HG03039 (cell line): Measurements from ENCODE around the gene EIF4E3.

Experiments used
- ATAC-seq: cut with Tn5 transposase; IDR thresholded peaks from one replicate; pipeline ENCODE4 v1.9.1; 2021; ENCODE audit warnings: mild to moderate bottlenecking, moderate library complexity; ENCODE audit not compliant: unreplicated experiment

The EIF4E3 gene

DNA sequence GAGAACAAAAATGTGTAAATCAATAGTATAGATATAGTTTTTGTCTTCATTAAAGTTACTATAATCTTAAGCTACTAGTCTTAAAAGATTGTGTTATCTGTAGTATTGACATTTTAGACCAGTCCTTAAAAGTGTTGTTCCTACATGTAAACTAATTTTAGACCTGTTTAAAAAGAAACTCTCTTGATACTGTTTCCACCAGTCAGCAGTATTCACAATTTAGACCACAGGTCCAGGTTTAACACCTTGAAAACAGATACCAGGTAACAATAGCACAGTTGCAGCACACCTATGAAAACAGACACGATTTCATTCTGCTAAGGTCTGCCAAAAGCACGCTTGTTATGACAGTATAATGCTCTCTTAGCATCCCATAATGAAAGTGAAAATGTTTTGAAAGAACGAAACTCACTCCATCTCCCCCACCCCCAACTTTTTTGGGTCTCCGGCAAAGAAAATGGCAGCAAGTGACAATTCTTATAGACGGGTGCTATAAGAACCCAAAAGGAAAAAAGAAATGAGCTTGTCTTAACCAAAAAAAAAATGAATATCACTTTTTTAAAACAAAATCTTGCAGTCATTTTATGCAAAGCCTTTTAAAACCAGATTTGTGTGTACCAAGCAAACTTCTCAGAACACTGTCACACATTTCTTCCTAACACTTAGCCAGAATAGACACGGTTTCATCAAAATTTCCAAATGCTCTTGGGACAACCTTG, 1.6 kb downstream of the EIF4E3 start:
- ATAC-seq: no peak

DNA sequence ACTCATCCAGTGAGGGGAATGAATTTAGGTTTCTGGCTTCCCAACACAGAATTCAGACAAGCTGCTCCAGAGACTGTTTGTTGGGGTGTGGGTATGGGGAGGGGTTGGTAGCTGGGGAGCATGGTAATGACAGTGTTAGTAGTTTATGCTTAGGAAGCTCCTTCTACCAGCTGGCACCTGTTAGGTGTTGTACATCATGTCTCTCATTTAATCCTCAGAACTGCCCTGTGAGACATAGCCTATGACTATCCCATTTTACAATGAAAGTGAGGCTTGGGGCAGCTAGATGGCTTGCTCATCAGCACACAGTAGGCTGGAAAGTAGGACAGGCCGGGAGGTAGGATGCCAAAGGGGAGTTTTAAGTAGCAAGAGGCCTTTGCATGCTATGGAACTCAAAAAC, 2.5 kb downstream of the EIF4E3 start:
- ATAC-seq: no peak

DNA sequence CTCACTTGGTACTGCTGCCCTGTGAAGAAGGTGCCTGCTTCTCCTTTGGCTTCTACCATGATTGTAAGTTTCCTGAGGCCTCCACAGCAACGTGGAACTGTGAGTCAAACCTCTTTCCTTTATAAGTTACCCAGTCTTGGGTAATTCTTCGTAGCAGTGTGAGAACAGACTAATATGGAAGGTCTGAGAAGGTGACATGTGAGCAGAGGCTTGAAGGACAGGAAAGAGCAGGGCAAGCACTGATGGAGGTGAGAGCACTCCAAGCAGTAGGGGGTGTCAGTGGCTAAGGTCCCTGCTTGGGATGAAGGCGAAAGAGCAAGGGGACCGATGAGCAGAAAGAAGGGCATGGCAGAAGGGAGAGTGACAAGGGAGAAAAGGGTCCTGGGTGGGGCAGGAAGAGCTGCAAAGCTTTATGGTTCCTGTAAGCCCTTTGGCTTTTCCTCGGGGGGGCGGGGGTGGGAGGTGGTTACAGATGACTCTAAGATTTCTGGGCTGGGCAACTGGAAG, 3.5 kb downstream of the EIF4E3 start:
- ATAC-seq: no peak

DNA sequence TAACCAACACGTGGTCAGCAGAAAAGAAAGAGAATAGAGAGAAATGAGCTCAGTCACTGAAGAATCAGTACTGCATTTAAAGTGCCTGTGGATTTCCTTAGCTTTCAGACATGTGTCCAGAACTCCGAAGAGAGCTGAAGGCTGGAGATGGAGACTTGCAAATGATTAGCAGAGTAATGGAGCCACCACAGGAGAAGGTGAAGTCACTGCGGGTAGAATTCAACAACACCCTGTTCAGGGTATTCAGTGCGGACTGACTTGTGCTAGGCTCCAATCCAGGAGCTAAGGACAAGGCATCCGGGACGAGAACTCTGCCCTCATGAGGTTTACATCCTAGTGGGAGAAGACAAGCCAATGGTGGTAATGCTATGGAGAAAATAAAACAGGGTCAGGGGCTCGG, 4.2 kb downstream of the EIF4E3 start:
- ATAC-seq: no peak

DNA sequence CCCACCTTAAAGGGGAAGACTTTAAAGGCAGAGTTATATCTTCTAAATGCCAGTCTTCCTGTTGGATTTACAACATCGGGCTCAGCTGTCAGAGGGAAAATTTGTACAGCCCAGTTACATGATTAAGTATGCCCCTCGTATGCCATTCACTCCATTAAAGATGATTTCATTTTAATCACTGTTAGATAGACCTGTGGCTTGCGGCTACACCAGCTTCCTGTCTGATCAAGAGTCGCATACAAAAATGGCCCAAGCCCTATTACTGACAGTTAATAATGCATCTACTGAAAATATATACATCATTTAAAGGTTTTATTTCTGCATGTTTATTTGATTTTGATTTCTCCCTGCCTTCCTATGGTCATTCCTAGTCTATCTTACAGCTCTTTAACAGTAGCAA, 7.1 kb downstream of the EIF4E3 start:
- ATAC-seq: no peak

DNA sequence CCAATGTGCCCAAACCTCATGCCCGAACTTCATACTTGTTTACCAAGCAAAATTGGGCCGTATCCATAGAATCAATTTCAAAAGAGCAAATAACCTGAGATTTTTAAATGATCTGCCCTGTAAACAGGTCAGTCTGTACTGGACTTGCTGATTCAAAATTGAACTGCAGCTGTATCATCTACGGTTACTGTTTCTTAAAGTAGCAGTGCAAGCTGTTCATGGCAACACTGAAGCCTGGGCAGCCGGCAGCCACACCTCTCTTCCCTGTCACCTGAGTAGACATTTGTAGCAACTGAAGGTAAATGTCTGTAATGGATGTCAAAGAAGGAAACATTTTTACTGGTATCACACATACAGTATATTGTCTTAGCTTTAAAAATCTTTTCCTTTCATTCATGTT, 10.6 kb downstream of the EIF4E3 start:
- no peak for ATAC-seq

DNA sequence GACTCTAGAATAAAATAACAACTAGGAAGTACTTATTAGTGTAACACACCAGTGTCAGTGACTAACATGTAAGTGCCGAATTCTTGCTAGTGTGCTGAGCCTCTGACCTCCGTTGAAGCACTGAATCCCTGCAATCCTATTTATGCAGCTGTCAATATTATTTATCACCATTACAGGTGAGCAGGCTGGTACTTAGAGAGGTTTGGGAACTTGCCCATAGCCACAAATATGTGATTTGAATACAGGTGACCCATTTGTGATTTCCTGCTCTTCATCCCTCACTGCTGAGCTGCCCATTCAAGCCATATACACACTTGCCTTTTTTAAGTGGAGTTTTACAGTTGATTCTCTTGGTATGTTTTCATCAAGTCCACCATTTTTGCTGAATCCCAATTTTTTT, 12.2 kb downstream of the EIF4E3 start:
- no peak for ATAC-seq

DNA sequence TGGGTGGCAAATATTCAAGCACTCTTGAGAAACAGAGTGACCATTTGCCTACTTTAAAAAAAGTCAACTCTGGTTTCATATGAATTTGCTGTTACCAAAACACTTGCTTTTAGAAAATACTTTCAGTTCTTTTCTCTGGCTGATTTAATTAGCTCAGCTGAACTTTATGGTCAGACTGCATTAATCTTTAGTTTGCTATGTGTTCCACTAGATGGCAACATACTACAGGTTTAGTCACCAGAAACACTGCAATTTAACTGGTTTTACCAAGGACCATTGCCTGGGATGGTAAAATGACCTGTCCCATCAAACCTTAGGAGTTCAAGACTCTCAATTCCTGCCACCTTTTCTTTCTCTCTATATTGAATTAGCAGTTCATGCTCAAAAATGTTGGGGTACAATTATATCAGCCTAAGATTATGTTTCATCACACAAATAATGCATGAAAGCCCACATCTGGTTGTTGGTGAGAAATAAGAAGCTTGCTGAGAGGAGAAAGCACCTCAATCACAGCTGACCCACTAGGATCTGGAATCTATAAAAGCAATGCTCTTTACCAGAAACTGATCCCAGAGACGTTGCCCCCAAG, 14.2 kb downstream of the EIF4E3 start:
- peak; percentile 59 for ATAC-seq

DNA sequence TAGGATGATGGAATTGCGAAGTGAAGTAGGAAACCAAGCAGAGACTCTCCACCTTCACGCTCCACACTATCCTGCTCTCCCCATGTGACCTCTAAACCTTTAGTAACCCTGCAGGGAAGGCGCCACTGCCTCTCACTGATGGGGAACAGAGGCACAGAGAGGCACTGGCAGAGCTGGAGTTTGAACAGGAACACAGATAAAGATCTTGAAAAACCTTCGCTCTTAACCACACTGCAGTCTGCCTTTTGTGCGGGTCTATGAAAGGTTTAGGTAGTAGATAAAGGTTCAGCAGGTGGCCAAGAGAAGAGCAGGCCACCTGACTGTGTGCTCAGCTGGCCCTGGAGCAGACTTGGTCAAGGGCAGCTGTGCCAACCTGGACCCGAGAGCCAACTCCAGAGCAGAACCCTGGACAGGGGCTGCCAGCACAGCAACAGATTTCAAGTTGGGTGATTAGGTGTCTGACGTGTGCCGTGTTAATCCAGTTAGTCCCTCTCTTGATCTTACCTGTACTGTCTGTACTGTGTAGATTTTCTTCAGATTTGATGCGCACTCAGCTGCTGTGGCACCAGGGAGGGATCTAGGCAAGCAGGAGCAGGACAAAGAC, 15.2 kb downstream of the EIF4E3 start:
- ATAC-seq: no peak

DNA sequence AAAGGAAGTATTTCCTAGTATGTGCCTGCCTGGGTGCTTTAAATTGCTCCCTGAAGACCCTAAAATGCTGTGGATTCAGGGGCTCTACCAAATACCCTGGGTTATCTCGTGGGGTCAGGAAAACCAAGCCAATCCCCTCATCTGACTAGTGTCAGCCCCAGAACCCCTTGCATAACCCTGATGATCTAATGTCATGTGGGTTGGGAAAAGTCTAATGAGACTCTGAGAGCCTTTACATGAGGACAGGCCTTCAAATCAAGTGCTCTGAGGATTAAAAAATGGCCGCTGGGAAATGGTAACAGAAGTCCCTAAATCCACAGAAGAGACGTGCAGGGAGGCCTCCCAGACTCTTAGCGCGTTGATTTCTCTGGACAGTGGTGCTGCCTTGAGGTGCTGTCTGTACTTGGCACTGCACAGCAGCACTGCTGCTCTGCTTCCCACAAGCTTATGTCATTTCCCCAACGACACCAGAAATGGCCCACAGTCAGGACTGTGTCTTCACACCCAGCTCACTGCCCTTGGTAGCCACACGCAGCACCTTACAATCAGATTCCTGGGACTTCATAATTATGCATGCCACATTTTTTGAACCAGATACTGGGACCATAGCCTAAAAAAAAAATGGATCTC, 16.6 kb downstream of the EIF4E3 start:
- no peak for ATAC-seq

DNA sequence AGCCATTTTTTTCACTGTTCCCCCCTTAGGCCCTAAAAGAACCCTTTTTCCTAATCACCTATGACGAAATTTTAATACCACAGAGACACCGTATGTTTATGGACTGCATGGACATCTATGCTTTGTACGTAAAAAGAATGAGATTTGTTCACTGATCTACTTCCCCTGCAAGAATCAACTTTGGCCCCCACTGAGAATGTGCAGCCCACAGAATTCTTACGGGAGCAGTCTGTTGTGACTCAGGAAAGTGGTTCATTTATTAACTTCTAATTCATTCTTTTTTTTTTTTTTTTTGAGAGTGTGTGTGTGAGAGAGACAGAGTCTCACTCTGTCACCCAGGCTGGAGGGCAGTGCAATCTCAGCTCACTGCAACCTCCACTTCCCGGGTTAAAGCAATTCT, 17.6 kb downstream of the EIF4E3 start:
- ATAC-seq: no peak

DNA sequence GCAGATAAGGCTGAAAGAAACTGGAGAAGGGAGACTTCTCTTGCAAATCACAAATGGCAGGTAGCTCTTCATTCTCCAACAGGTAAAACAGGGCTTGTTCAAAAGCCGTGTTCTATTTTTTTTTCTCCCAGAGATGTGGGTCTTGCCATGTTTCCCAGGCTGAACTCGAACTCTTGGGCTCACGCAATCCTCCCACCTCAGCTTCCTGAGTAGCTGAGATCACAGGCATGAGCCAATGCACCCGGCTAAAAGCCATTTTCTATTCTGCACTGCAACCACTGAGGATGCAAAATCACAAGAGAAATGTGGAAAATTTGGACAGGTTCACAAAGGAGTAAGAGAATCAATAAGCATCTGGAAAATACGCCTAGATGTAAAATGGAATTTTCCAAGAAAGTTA, 19.5 kb downstream of the EIF4E3 start:
- no peak for ATAC-seq

DNA sequence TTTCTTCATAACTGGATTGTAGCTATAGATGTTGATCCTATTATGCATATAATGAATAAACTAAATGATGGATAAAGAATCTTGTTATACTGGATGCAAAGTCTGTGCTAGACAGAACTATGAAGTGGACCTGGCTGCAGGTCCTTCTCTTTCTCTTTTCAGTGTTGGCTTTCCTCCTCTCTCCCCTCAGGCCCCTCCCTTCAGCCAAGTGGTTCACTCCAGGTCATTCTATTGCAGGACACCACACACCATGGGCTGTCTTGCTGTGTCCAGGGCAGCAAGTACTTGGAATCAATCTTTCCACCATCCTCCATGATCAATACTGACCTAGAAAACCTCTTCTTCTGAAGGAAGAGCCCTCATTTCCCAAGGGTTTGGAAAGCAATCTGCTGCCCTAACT, 20.3 kb downstream of the EIF4E3 start:
- no peak for ATAC-seq

DNA sequence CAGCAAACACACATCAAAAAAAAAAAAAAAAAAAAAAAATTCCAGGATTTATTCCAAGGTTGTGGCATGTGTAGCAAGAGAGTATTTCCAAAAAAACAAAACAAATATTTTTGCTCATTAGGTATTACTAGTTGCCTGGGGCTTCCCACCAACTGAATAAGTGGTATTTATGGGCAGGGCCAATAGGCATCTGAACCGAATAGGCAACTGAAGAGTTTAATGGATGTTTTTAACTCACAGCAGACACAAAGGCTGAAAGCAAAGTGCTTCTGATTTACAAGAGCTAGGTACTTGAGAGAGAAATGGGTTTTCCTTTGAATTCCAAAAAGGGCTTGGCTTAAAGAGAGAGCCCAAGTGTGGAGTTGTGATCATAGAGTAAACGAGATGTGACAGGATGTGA, 21.4 kb downstream of the EIF4E3 start:
- ATAC-seq: no peak

DNA sequence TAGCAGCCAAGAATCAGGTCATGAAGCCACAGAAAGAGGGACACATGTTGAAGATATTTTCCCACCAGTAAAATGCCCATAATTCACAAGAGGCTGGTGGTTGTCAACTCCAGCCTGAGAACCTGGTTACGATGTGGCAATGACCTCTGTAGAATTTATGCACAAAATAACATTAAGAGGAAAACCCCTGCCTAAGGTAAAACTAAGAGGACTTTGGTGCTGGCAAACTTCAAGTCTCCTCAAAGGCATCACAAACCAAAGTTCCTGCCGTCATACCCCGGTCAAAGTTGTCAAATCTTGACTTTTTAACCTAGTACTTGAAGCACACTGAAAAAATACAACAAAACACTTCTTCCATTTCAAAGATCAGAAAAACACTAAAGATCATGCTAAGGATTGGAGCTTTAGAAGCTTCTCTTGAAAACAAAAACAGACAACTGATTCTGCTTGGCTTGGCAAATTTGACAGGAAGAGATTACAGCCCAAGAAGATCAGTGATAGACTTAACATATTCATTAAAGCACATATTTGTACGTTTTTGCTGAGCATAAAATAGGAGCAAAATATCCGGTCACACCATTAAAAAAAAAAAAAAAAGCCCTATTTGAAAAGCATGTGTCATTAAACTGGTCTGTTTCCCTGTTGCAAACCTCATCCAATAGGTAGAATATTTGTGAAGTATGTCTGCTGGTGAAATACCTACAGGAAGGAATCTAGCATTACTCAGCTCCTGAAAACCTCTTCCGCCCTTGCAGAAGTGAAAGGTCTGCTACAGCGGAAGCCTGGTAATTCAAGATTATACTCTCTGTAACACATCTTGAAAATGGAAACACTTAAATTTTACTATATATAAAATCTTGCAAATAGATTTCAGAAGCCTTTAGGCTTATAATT, 22.8 kb downstream of the EIF4E3 start:
- no peak for ATAC-seq

DNA sequence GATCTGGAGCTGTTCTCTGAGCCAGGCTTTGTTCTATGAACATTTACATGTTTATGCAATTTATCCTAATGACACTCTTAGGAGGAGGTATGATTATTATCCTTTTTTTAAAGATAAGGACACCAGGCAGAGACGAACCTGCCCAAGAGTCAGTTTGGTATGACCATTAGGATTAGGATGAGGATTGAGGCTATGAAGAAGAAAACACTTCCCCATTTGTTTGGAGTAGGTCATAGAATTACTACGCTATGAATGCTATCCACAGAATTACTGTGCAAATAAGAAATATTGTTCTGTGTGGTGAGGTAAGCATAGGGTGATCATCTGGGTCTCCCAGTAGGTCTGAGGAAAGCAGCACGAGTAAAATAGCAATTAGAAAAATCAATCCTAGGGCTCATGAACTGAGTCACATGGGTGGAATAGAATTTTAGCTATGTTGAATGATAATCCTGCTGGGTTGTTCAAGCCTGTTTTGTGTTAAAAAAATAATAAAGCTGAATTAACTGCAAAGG, 23.9 kb downstream of the EIF4E3 start:
- ATAC-seq: no peak

DNA sequence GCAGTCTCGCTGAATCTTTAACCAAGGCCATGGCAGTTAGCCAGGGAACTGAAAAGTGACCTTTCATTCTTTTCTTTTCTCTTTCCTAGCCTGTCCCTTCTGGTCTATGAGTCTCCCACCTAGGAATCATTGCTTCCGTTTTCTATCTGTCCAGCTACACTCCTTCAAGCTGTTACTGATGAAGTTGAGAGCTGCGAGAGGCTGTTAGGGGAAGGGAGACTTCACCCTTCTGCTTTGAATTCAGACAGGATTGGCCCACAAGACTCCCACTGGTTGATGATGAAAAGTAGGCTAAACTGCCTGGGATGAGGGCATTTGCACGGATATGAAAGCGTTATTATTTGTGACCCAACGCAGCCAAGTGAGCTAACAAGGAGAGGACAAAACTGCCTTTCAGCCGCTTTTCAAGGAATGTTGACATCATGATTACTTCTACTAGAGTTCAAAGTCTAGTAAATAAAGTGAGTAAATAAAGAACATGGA, 30.2 kb downstream of the EIF4E3 start:
- no peak for ATAC-seq

DNA sequence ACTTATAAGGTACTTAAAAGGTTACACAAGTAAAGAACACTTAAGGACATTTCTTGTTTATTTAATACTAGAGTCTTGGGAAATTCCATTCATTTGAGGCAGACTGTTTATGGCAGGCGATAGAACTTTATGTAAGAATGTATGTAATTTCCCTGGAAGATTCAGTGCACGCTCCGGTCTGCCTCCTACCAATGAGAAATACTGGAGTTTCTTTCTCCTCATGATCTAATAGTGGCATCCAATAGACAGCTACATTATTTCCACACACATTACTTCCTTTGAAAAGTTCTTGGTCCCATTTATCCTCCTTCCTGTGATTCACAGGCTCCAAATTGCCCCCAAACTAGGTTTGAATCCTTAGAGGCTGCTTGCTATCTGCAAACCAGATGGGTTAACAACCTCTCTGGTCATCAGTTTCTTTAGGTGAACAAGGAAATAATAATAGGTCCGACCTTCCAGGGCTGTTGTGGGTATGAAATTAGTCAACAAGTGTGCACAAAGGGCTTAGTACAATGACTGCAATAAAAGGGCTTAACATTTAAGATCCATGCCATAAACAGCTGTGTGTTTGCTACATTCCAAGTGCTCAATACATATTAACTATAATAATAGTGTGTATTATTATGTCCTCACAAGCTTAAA, 30.7 kb downstream of the EIF4E3 start:
- ATAC-seq: no peak

DNA sequence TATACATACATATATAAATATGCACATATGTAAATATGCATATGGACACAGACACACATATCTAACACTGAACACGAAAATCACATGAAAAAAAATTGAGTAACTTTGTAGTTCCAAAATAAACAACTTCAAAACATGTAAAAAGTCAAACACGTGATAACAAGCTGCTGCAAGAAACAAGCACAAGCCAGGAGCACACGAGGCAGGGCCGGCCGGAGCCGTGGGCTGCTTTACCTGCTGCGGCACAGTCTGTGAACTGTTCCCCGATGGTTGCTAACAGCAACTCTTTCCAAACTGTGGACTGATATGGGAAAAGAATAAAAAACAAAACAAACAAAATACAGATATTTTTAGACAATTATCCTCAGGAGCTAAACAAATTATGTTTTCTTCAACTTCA, 31.6 kb downstream of the EIF4E3 start:
- ATAC-seq: no peak

DNA sequence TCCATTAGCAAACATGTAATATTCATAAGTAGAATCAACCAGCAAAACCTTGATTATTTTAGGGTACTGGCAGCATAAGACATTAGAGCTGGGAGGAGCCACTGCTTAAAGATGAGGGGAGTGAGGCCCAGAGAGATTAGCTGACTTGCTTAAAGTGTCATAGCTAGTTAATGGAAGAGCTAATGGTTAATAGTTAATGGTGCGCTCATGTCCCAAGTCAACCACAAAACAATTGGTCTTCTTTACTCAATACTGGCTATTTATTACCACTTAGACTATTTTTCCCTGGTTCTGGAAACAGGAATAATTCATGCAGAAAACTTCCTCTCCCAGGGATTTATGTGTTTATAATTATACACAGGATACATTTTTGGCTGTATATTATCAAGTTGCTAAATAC, 33.1 kb downstream of the EIF4E3 start:
- ATAC-seq: no peak
